Ectodermal cell (in vitro differentiated cells): ENCODE measurements around the gene SOX1.

Experiments used
- H3K27ac ChIP-seq: 2 replicates; pipeline ENCODE4 v1.7.0; 2013; ENCODE audit warnings: mild to moderate bottlenecking, low read depth, low read length; ENCODE audit not compliant: insufficient read depth, poor library complexity, severe bottlenecking
- H3K27me3 ChIP-seq: 2 replicates; pipeline ENCODE4 v1.7.0; 2013; ENCODE audit warnings: mild to moderate bottlenecking, low read length; ENCODE audit not compliant: insufficient read depth, control insufficient read depth, poor library complexity, severe bottlenecking
- H3K36me3 ChIP-seq: one replicate; pipeline ENCODE4 v1.7.0; 2013; ENCODE audit warnings: low read length; ENCODE audit not compliant: control insufficient read depth, insufficient read depth
- H3K4me1 ChIP-seq: one replicate; pipeline ENCODE4 v1.7.0; 2013; ENCODE audit warnings: low read length; ENCODE audit not compliant: control insufficient read depth, insufficient read depth
- H3K4me3 ChIP-seq: 2 replicates; pipeline ENCODE4 v1.7.0; 2013; ENCODE audit warnings: low read depth, low read length, control low read depth; ENCODE audit not compliant: insufficient read depth
- H3K9me3 ChIP-seq: 2 replicates; pipeline ENCODE4 v1.7.0; 2013; ENCODE audit warnings: mild to moderate bottlenecking, low read length, moderate library complexity; ENCODE audit not compliant: control insufficient read depth
- WGBS, 2 experiments: methylation state at CpG; one replicate each; pipeline ENCODE4 v1.1.7; 2013; ENCODE audit warnings: missing lambda C conversion rate in 2 of 2; 5-methylcytosine and 5-hydroxymethylcytosine counted together

SOX1 gene

DNA sequence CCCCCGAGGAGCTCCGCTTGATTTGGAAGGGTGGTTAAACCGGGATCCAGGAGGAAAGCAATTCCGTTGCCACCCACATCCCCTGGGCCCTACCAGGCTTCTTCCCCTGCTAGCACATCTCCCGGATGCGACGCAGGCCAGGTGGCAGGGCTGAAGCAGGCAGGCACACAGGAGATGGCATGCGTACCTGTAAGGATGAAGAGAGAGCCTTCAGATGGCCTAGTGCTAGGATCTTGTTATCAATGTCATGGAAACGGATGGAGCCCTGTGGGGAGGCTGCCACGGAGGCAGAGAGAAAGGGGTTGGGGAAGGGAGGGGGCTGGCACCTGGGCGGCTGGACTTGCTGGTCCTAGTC, 8.5 kb upstream of the SOX1 start:
- WGBS, 2 experiments = 2% methylated on average over 11 of the region's 11 CpGs
- H3K4me1 ChIP-seq = peaks cover 57% of the 10 kb centered on the region
- no peak overlapping the region for H3K27ac ChIP-seq

DNA sequence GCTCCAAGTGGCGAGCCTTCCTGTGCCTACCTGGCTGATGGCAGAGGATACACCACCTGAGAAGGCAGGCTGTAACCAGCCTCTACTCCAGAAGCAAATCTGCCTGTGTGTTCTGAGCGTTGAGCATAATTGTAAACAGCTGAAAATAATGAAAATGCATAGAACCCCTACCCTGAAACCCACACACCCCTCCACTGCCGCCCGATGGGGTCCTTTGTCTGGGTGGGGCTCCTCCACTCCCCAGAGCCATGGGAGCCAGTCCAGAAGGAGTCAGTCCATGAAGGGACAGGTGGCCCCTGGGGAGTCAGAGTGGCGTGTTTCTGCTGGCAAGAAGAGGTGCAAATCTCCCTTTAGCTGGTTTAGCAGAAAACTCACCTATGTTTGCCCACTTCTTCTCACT, 8.0 kb upstream of the SOX1 start:
- Histone ChIP-seq H3K27ac (no peak overlapping the region), H3K9me3 (no peaks in the 10 kb centered on the region), H3K4me3 (no peak overlapping the region), H3K27me3 (peaks cover 100% of the 10 kb centered on the region), H3K36me3 (no peaks in the 10 kb centered on the region), H3K4me1 (peaks cover 52% of the 10 kb centered on the region)
- 8 to 13% methylated on average over 4 to 5 of the region's 5 CpGs for WGBS, 2 experiments

More for the DNA sequence above, 8.5 kb upstream of the SOX1 start:
- Histone ChIP-seq H3K9me3 (no peaks in the 10 kb centered on the region), H3K27me3 (peaks cover 100% of the 10 kb centered on the region), H3K36me3 (no peaks in the 10 kb centered on the region), H3K4me3 (no peak overlapping the region)

DNA sequence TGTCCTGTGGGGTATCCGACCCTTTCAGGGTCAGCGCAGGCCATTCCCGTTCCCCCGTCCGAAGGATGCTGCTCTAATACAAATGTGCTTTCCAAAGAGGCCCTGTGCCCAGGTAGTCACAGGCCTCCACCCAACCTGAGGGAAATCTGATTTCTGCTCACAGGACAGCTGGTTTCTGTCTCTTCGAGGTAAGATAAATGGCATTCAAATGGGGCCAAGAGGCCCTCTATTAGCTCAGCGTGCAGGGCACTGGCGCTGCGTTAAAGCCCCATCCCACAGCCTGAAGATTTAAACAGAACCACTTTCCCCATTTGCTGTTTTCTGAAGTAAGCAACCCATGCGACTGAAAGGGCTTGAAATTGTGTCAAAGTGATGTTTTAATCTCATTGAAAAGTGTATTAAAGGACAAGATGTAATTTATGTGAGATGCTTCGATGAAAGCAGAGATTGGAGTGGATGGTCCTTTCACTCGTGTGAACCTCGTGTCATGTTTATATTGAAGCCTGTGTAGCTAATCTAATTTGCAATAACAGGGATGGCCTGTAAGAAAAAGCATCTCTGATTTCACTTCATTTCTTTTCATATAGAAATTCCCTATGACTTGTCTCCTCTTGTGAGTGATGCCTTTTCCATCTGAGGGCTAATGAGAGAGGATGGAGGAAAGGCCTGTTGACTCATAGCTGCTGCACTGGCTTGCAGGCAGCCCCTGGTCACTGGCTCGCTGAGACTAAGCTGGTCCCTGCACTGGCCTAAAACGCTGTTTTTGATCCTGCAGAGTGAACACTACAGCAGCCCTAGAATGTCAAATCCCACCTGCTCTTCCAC, 7.3 kb upstream of the SOX1 start:
- peaks cover 100% of the 10 kb centered on the region for H3K27me3 ChIP-seq
- no peaks in the 10 kb centered on the region for H3K9me3 ChIP-seq
- H3K36me3 ChIP-seq = no peaks in the 10 kb centered on the region
- peaks cover 45% of the 10 kb centered on the region for H3K4me1 ChIP-seq
- no peak overlapping the region for H3K4me3 ChIP-seq
- no peak overlapping the region for H3K27ac ChIP-seq
- WGBS, 2 experiments = 9 to 12% methylated on average over 15 of the region's 15 CpGs

DNA sequence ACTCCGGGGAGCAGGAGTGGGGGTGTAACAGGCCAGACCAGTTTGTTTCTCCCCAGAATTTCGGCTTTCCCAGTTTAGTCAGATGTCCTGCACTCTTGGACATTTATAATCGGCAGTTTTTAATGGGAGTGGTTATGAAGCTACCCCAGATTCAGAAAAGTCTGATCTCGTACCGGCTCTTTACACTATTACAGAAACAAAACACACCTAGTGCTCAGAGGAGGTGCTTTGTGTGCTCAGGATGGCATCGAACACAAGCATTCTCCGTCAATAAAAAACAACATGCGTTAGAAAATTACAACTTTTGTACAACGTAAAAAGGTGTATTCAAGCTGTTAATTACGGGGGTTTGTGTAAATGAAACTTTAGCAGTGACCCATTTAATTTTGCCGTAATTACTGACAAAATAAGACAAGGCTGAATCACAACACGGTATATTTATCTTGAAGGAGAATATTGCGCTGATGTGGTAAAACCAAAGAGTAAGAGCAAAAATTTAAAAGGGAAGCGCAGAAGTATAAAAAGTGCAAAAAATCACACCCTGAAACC, 6.6 kb upstream of the SOX1 start:
- no peaks in the 10 kb centered on the region for H3K9me3 ChIP-seq
- H3K4me3 ChIP-seq = no peak overlapping the region
- peaks cover 44% of the 10 kb centered on the region for H3K4me1 ChIP-seq
- 25 to 30% methylated on average over 14 of the region's 14 CpGs for WGBS, 2 experiments
- peaks cover 100% of the 10 kb centered on the region for H3K27me3 ChIP-seq
- no peak overlapping the region for H3K27ac ChIP-seq
- H3K36me3 ChIP-seq = no peaks in the 10 kb centered on the region

DNA sequence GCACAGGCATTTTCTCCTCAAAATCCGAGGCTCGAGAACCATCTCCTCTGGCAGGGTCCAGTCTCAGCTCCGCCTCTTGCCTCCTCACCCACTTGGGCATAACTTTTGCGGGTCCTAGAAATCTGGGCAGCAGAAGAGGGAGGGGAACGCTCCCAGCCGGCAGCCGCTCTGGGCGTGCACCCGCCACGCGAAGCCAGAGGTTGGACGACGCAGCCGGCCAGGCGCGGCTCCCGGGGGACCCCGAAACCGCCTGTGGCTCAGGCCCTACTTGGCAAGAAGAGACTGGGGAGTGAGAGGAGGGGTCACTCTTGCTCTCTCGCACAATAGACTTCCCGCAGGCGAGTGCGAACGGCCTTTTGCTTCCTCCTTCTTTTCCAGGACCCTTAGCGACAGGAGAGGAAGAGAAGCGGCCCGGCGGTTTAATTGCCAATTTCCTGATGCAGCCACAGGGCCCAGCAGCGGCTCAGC, 6.0 kb upstream of the SOX1 start:
- Histone ChIP-seq H3K9me3 (no peaks in the 10 kb centered on the region), H3K4me3 (no peak overlapping the region), H3K27me3 (peaks cover 100% of the 10 kb centered on the region), H3K36me3 (no peaks in the 10 kb centered on the region), H3K4me1 (peaks cover 44% of the 10 kb centered on the region), H3K27ac (no peak overlapping the region)
- 1% methylated on average over 29 of the region's 29 CpGs for WGBS, 2 experiments

DNA sequence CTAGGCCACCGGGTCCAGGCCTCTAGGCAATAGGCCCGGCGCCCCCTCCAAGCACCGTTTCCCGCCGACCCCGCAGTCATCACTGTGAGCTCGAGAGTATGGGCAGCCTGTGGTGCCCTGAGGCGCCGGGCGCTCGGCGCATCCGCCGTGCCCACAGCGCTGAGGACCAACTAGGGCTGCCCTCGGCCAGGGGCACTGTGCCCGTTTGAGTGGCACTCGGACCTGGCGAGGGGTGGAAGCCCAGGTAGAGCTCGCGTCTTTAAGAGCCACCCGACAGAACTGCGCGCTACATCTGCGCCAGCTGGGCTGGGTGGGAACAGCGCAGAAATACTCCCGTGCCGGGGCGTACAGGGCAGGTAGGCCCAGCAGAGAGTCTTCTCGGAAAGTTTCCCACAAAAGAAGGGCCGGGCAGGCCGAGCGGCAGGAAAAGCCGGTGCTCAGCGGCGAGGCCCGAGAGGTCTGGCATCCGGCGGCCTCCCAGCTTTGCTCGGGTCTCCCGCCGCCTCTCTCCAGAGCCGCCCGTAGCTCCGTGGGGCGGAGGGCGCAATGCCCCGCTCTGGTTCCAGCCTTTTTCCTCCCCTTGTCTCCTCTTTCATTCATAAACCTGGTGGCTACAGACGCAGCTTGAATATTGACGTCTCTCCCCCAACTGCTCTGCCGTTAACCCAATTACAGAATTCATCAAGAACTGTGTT, 5.4 kb upstream of the SOX1 start:
- WGBS, 2 experiments = 1% methylated on average over 52 of the region's 52 CpGs
- Histone ChIP-seq H3K27me3 (peaks cover 100% of the 10 kb centered on the region), H3K27ac (no peak overlapping the region), H3K36me3 (no peaks in the 10 kb centered on the region), H3K9me3 (no peaks in the 10 kb centered on the region), H3K4me1 (peaks cover 41% of the 10 kb centered on the region), H3K4me3 (peak overlapping the region; percentile 8)

DNA sequence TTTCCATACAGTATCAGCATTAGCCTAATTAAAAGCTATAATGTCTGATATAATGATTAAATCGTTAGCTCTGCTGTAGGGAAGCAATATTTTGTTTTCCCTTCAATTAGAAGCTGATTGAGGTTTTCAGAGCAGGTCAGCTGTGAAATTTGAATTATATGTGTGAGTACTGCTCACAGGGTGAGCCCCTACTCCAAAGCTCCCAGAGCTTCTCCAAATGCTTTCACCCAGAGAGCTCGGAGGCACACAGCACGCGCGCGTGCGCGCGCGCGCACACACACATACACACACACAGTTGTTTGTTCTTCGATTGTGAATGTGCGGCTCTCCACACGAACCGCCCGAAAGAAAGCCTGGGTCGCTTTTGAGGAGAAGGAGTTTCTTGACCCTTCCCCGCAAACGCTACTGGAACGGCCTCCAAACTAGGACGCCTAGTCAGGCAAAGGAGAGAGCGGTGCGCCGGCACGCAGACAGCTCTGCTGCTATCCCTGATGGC, 4.8 kb upstream of the SOX1 start:
- Histone ChIP-seq H3K4me3 (no peak overlapping the region), H3K27me3 (peaks cover 97% of the 10 kb centered on the region), H3K4me1 (peaks cover 41% of the 10 kb centered on the region), H3K9me3 (no peaks in the 10 kb centered on the region), H3K36me3 (no peaks in the 10 kb centered on the region), H3K27ac (no peak overlapping the region)
- 2 to 5% methylated on average over 25 of the region's 25 CpGs for WGBS, 2 experiments

DNA sequence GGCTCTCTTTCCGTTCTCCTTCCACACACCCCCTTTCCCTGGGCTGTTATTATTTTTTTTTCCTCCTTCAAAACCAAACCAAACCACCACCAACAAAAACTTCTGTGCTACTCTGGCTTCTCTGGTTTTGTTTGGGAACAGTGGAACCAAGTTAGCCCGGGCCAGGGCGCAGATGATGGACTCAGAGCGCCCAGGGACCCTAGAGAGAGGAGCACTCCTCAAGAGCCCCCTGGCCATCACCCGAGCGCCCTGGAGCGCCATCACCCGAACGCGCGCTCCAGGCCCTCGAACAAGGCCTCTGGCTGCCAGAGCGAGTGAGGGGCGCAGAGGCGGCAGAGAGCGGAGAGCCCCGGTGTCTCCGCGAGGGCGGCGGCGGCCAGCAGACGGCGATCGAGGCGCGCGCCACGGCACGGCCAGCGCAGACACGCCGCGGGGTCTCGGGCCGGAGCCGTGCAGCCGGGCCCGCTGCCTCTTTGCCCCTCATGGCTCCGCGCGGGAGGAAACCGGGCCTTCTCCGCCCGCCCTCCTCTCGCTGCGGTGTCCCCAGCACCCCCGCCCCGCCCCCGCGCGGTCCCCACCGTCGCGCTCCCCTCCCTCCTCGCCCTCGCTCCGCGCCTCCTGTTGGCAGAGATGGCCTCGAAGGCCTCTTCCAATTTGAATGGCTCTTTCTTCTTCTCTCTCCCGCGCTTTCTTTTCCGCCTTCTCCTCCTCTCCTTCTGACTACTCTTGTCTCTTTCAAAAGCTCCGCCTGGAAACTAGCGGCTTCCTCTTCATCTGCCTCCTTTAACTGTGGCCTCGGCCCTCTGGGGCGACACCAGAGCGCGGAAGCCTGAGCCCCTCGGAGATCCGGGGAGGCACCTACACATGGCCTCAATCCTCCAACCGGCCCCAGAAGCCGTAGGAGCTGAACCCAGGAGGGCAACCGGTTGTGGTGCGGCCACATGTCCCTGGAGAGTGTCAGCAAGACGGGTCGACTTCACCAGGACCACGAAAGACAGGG, 4.1 kb upstream of the SOX1 start:
- Histone ChIP-seq H3K27me3 (peaks cover 97% of the 10 kb centered on the region), H3K27ac (no peak overlapping the region), H3K4me1 (peaks cover 35% of the 10 kb centered on the region), H3K4me3 (no peak overlapping the region), H3K36me3 (no peaks in the 10 kb centered on the region), H3K9me3 (no peaks in the 10 kb centered on the region)
- WGBS, 2 experiments = 2% methylated on average over 75 to 78 of the region's 78 CpGs

DNA sequence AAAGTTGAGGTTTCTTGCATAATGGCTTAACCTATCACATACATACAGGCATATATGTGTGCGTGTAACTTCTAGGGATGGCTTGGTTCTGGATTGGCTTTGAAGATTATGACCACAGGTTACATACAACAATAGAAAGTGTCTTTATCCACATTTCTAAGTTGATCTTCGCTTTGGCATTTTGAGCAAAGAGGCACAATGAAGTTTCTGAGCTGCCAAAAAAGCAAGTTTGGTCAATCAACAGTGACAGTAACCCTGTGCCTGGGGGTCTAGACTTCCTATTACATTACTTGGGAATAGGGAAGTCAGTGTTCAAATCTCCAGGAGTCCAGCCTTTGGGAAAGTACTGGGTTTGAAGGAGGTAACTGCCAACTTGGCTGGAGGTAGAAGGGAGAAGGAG, 3.1 kb upstream of the SOX1 start:
- H3K27me3 ChIP-seq = peaks cover 92% of the 10 kb centered on the region
- H3K36me3 ChIP-seq = no peaks in the 10 kb centered on the region
- H3K4me1 ChIP-seq = peaks cover 32% of the 10 kb centered on the region
- no peaks in the 10 kb centered on the region for H3K9me3 ChIP-seq
- H3K27ac ChIP-seq = no peak overlapping the region
- H3K4me3 ChIP-seq = no peak overlapping the region
- 47 to 50% methylated on average over 1 to 2 of the region's 2 CpGs for WGBS, 2 experiments
